Heart left ventricle (tissue), 13 donors: Measurements from ENCODE around the gene GSC.

Experiments
- CTCF ChIP-seq, 12 donors: fragments of 200-600 bp; sonication (generic) in 4 of 12; IDR thresholded peaks; one replicate each; pipeline versions ENCODE4 v1.5.0 to v1.8.0; 2018 to 2022; ENCODE audit warnings: antibody characterized with exemption in 12 of 12, mild to moderate bottlenecking in 5 of 12
- POLR2A ChIP-seq, 2 donors: fragments of 450-650 bp; IDR thresholded peaks; one replicate each; pipeline ENCODE4 v1.6.1; 2017; ENCODE audit warnings: antibody characterized with exemption in 2 of 2, mild to moderate bottlenecking in 2 of 2, moderate library complexity in 2 of 2
- donor health status: ischemic (EF 13 %, LVEDD 7.1; RV severe dilation, severe dysfunction).
- donor health status: DM: no; HTN: yes; CAD: no.
- donor health status: DM: no; HTN: no; CAD: no.
- donor health status: ischemic (EF 25% LVEDD 6.9; RV normal size, moderate dysfunction).
- donor health status: ischemic (EF 25% LVEDD 5.7; RV mildly dilated, moderate dysfunction).
- donor health status: ischemic (EF 35%, LVEDD 5.7; RV mildly dilated, moderate dysfunction).
- donor health status: nonischemic (EF 11% LVEDD 7.7; RV severe dilation, severe dysfunction).
- donor health status: DM: yes; HTN: yes; CAD: no.
- donor health status: PGD.
- donor health status: ischemic (EF 29% LVEDD 5.4; RV normal size, mild dysfunction).
- donor health status: nonischemic (EF 23%, LVEDD 6.1; RV moderate dilation, normal function).

GRCh38 chr14:94797887-94798286, 28.0 kb upstream of the GSC start:
- no peak for TF ChIP-seq POLR2A (IDR thresholded peaks at IDR 0.05)
- TF ChIP-seq CTCF (IDR thresholded peaks at IDR 0.05), result no peak
